Vagina (tissue), 2 donors: Measurements from ENCODE around the gene ZNF385A.

Source experiments
- POLR2A ChIP-seq, 2 donors: fragments of 450-650 bp; IDR thresholded peaks; one replicate each; pipeline ENCODE4 v1.6.1; 2017; ENCODE audit warnings: antibody characterized with exemption in 2 of 2, mild to moderate bottlenecking in 2 of 2, moderate library complexity in 2 of 2
- TF ChIP-seq, protein P1 (sequence below), 3 experiments: fragments of 450-650 bp in 2 of 3; fragments of 200-600 bp in 1 of 3; sonication (generic) in 1 of 3; IDR thresholded peaks; one replicate each; pipeline ENCODE4 v1.5.1; 2017 to 2019; ENCODE audit warnings: antibody characterized with exemption in 3 of 3, mild to moderate bottlenecking in 2 of 3, moderate library complexity in 2 of 3

DNA sequence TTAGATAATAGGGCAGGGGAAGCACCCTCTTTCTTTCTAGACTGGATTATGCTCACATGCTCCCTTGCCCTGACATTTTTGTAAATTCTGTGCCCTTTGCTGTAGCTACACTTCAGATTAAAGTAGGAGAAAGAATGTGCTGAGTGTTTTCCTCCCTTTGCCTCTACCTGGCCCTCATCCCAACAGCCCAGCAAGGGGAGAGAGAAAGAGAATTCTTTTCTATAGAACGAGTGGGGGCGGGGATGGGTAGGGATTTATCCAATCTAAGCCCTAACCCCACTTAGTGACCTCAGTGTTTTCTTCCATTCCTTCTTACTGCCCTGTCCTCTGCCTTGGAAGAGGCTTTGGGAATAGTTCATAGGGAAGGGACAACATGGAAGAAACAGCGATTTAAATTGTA, 33.8 kb downstream of the ZNF385A start:
- TF ChIP-seq, protein P1, sequence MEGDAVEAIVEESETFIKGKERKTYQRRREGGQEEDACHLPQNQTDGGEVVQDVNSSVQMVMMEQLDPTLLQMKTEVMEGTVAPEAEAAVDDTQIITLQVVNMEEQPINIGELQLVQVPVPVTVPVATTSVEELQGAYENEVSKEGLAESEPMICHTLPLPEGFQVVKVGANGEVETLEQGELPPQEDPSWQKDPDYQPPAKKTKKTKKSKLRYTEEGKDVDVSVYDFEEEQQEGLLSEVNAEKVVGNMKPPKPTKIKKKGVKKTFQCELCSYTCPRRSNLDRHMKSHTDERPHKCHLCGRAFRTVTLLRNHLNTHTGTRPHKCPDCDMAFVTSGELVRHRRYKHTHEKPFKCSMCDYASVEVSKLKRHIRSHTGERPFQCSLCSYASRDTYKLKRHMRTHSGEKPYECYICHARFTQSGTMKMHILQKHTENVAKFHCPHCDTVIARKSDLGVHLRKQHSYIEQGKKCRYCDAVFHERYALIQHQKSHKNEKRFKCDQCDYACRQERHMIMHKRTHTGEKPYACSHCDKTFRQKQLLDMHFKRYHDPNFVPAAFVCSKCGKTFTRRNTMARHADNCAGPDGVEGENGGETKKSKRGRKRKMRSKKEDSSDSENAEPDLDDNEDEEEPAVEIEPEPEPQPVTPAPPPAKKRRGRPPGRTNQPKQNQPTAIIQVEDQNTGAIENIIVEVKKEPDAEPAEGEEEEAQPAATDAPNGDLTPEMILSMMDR (IDR thresholded peaks at IDR 0.05) = no peak
- no peak for TF ChIP-seq POLR2A (IDR thresholded peaks at IDR 0.05)
